Stomach (tissue), 9 donors: ENCODE measurements around the gene C1orf35. TPM values are rescaled to one million over a fixed set of nuclear protein-coding genes. Genes with fewer than 3 reads are reported as not detected.
A peak's percentile ranks its signal among the peaks of the same experiment; 100 is the strongest.
"Not testable (repeated sequence)": the region's sequence is repeated elsewhere in the genome, so short reads cannot be mapped to it uniquely, and the experiment has no call there.

Experiments used
- DNase-seq, 2 donors: peaks; one replicate each; pipeline versions ENCODE4 v3.0.0 to v3.0.0-alpha.2; 2013 to 2019
- H3K27ac ChIP-seq, 5 donors: fragments of 200-600 bp in 4 of 5; sonication (generic) in 4 of 5; one replicate each; pipeline ENCODE4 v1.5.1; 2013 to 2019; ENCODE audit warnings: mild to moderate bottlenecking in 1 of 5, moderate library complexity in 1 of 5
- H3K27me3 ChIP-seq, 3 donors: fragments of 200-600 bp; sonication (generic); one replicate each; pipeline ENCODE4 v1.5.1; 2017 to 2019; ENCODE audit warnings: mixed run types in 1 of 3
- H3K36me3 ChIP-seq, 4 donors: fragments of 200-600 bp; sonication (generic); 1 replicate in 3 of 4; 2 replicates in 1 of 4; pipeline ENCODE4 v1.5.1; 2016 to 2019
- H3K4me1 ChIP-seq, 4 donors: fragments of 200-600 bp; sonication (generic); one replicate each; pipeline ENCODE4 v1.5.1; 2016 to 2019
- H3K4me3 ChIP-seq, 4 donors: fragments of 200-600 bp; sonication (generic) in 3 of 4; one replicate each; pipeline ENCODE4 v1.5.1; 2016 to 2019; ENCODE audit warnings: mild to moderate bottlenecking in 1 of 4
- H3K9me3 ChIP-seq, 4 donors: fragments of 200-600 bp; sonication (generic); one replicate each; pipeline ENCODE4 v1.5.1; 2016 to 2019
- EP300 ChIP-seq: sonication (generic); formaldehyde crosslinking; IDR thresholded peaks from one replicate; pipeline ENCODE4 v1.6.1; 2017; ENCODE audit warnings: antibody characterized with exemption
- POLR2A ChIP-seq, 4 donors: fragments of 450-650 bp; IDR thresholded peaks; one replicate each; pipeline ENCODE4 v1.6.1; 2016; ENCODE audit warnings: antibody characterized with exemption in 4 of 4, control low read depth in 2 of 4, mild to moderate bottlenecking in 1 of 4, moderate library complexity in 1 of 4
- POLR2AphosphoS5 ChIP-seq, 3 donors: sonication (generic); formaldehyde crosslinking; IDR thresholded peaks; one replicate each; pipeline ENCODE4 v1.6.1; 2016; ENCODE audit warnings: antibody characterized with exemption in 3 of 3
- WGBS, 5 donors: extraction: QIAGEN DNeasy Blood & Tissue Kit in 3 of 5; methylation state at CpG; one replicate each; pipeline versions ENCODE4 v1.1.5 to v1.1.7; 2013 to 2018; 5-methylcytosine and 5-hydroxymethylcytosine counted together
- intact Hi-C: fragments of 100-400 bp; cut with DNase I; formaldehyde crosslinking; loops from one replicate; pipeline ENCODE4 v1.15.1; 2023; ENCODE audit warnings: low total_unique reads
- polyA plus RNA-seq, 3 donors: library from polyadenylated mRNA; stranded (reverse); fragments of 200-250 nt; gene quantifications; one replicate each; pipeline ENCODE4 v1.2.3, GENCODE V29; 2013
- total RNA-seq, 5 donors: library from RNA; depleted of rRNA; stranded (reverse); fragments of >200 nt; gene quantifications; one replicate each; pipeline versions ENCODE4 v1.1.0 to v1.2.3, GENCODE V29; 2014 to 2016
- TF ChIP-seq, protein P1 (sequence below), 7 experiments: fragments of 450-650 bp in 4 of 7; fragments of 200-600 bp in 3 of 7; sonication (generic) in 3 of 7; IDR thresholded peaks; one replicate each; pipeline ENCODE4 v1.5.1; 2016 to 2019; ENCODE audit warnings: antibody characterized with exemption in 7 of 7, control low read depth in 2 of 7, mild to moderate bottlenecking in 1 of 7
- donor health status: healthy with polysubstance abuse.
- donor health status: Bipolar disorder and iron deficiency.
- donor health status: healthy.

Gene C1orf35
- total and polyA plus RNA-seq, 8 donors, result 0.58 to 94.7 (median 11.8) TPM

DNA sequence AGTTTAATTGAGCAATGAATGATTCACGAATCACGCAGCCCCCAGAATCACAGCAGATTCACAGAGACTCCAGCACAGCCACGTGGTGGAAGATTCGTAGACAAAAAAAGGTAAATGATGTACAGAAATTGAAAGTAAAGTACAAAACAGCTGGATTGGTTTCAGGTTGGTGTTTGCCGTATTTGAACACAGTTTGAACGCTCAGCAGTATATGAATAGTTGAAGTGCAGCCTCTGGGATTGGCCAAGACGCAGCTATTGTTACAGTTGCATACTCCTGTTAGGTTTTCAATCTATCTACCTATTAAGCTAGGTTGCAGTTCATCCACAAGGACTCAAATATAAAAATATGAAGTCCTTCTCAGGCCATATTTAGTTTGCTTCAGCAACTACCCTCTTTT lies 9.0 kb upstream of the C1orf35 start:
- H3K9me3 ChIP-seq, result no peaks in the 10 kb centered on the region
- no peaks in the 10 kb centered on the region for H3K27me3 ChIP-seq
- H3K36me3 ChIP-seq, result peaks cover 4 to 9% (median 8%) of the 10 kb centered on the region in 4 donors
- TF ChIP-seq, protein P1, sequence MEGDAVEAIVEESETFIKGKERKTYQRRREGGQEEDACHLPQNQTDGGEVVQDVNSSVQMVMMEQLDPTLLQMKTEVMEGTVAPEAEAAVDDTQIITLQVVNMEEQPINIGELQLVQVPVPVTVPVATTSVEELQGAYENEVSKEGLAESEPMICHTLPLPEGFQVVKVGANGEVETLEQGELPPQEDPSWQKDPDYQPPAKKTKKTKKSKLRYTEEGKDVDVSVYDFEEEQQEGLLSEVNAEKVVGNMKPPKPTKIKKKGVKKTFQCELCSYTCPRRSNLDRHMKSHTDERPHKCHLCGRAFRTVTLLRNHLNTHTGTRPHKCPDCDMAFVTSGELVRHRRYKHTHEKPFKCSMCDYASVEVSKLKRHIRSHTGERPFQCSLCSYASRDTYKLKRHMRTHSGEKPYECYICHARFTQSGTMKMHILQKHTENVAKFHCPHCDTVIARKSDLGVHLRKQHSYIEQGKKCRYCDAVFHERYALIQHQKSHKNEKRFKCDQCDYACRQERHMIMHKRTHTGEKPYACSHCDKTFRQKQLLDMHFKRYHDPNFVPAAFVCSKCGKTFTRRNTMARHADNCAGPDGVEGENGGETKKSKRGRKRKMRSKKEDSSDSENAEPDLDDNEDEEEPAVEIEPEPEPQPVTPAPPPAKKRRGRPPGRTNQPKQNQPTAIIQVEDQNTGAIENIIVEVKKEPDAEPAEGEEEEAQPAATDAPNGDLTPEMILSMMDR (IDR thresholded peaks at IDR 0.05), result no peak
- TF ChIP-seq POLR2A (IDR thresholded peaks at IDR 0.05) (no peak), POLR2AphosphoS5 (IDR thresholded peaks at IDR 0.05) (no peak), EP300 (no peak)
- 87 to 90% (median 88%) methylated on average over 7 of the region's 7 CpGs for WGBS, 5 donors
- DNase-seq, result no peak
- H3K27ac ChIP-seq, result no peak overlapping the region
- intact Hi-C loops, result no loop called here
- peaks cover 20 to 33% (median 28%) of the 10 kb centered on the region in 4 donors for H3K4me1 ChIP-seq
- no peak overlapping the region for H3K4me3 ChIP-seq

DNA sequence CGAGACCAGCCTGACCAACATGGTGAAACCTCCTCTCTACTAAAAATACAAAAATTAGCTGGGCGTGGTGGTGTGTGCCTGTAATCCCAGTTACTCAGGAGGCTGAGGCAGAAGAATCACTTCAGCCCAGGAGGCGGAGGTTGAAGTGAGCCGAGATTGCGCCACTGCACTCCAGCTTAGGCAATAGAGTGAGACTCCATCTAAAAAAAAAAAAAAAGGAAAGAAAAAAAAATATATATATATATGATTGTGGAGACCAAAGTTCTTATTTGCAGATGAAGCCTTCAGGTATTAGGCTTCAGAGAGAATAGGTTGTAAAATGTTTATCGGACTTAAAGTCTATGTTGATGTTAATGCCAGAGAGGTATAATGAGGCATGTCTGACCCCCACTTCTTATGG lies 8.2 kb upstream of the C1orf35 start:
- DNase-seq, H3K4me3 ChIP-seq, intact Hi-C loops, H3K27ac ChIP-seq, H3K9me3 ChIP-seq, H3K27me3 ChIP-seq: not testable (repeated sequence)
- peaks cover 20 to 33% (median 28%) of the 10 kb centered on the region in 4 donors for H3K4me1 ChIP-seq
- WGBS, 5 donors, result 85 to 98% (median 91%) methylated on average over 6 of the region's 6 CpGs
- H3K36me3 ChIP-seq, result peaks cover 10 to 17% (median 17%) of the 10 kb centered on the region in 4 donors

DNA sequence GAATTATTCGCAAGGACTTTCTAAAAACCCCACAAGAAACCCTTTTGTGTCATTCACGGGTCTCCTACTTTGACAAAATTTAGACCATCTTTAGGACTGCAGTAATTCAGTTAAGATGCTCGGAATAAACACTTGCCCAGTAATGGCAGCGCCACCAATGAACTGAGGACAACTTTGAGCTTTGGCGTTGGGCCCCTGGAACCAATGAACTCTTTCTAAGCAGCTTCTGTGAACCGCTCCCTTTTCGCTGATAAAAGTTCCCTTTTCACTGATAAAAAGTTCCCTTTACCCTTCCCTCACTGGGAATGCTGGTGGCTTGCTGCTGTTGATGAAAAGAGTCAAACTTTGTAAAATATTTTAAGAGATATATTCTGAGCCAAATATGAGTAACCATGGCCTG lies 7.4 kb upstream of the C1orf35 start:
- TF ChIP-seq POLR2A (IDR thresholded peaks at IDR 0.05) (no peak), POLR2AphosphoS5 (IDR thresholded peaks at IDR 0.05) (no peak), EP300 (no peak)
- H3K4me1 ChIP-seq, result peaks cover 20 to 33% (median 28%) of the 10 kb centered on the region in 4 donors
- WGBS, 5 donors, result 48 to 63% (median 59%) methylated on average over 7 of the region's 7 CpGs
- H3K27ac ChIP-seq, result peak overlapping the region in 3 of 5 donors; percentile 89 to 95 (median 92)
- H3K4me3 ChIP-seq, result no peak overlapping the region
- DNase-seq, result no peak
- H3K36me3 ChIP-seq, result peaks cover 14 to 25% (median 24%) of the 10 kb centered on the region in 4 donors
- intact Hi-C loops, result no loop called here
- H3K27me3 ChIP-seq, result no peaks in the 10 kb centered on the region
- no peaks in the 10 kb centered on the region for H3K9me3 ChIP-seq

DNA sequence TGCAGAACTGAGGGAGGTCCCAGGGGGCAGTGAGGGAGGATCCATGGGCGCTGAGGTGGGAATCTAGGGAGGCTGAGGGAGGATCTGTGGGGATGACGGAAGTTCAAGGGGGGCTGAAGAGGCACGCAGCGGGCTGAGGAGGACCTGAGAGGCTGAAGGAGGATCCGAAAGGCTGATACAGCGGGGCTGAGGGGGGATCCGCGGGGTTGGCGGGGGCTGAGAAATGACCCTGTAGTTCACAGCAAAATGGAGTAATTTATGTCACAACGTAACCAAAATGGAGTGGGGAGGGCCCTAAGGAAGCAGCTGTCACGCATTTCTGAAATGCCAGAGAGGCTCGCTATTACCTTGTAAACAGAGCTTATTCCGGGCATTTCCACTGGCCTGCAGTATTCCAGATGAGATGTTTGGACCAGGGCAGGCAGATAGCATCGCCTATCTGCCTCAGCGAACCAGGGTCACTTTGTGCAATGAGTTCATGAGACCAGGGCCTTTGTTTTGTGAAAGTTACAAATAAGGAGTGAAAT lies 6.9 kb upstream of the C1orf35 start:
- WGBS, 5 donors, result 28 to 30% (median 29%) methylated on average over 15 of the region's 15 CpGs
- peak overlapping the region; percentile 88 to 95 (median 92) for H3K27ac ChIP-seq
- intact Hi-C loops, result no loop called here

DNA sequence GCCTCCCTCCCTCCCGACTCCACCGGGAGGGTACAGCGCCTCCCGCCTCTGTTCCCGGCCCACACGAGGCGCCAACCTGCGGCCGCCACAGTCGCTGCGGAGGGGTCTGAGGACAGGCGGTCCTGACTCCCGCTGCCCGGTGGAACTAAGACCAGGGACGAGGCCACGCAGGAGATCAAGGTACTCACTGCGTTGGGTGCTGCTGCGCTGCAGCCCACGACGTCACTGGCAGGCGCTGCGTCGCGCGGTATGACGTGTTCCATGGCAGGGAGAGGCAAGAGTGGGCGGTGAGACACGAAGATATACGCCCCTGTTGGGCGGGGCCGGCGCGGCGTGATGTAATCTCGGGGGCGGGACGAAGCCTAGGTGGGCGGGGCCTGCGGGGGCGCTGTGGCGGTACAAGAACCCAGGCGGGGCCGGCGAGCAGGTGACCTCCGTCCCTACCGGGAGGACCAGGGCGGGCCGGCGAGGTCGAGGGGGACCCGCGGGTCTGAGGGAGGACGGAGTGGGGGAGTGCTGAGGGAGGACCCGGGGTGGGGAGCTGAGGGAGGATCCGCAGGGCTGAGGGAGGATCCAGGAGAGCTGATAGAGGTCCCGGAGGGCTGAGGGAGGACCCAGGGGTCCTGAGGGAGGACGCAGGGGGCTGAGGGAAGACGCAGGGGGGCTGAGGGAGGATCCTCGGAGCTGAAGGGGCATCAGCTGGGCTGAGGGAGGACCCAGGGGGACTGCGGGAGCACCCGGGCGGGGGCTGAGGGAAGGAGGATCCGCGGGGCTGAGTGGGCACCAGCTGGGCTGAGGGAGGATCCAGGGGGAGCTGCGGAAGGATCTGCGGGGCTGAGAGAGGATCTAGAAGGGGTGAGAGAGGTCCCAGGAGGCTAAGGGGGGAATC lies 6.2 kb upstream of the C1orf35 start, which contains the start of gene MRPL55:
Gene MRPL55 (minus strand): TSS at position 227 of the 889 bp plus-strand sequence. CDS start 1,039 bp downstream, outside the sequence.
- intact Hi-C loops, result no loop called here
- H3K27me3 ChIP-seq, result no peaks in the 10 kb centered on the region
- H3K4me3 ChIP-seq, result peak within 1 kb of the TSS; percentile 63 to 89 (median 84)
- peak; percentile 99 for DNase-seq
- H3K36me3 ChIP-seq, result peaks cover 14 to 29% (median 26%) of the 10 kb centered on the region in 4 donors
- H3K4me1 ChIP-seq, result peaks cover 20 to 39% (median 28%) of the 10 kb centered on the region in 4 donors
- peak; percentile 99 to 100 (median 100) for TF ChIP-seq POLR2AphosphoS5 (IDR thresholded peaks at IDR 0.05)
- peak in 2 of 4 donors; percentile 68 to 83 for TF ChIP-seq POLR2A (IDR thresholded peaks at IDR 0.05)
- TF ChIP-seq, protein P1 (IDR thresholded peaks at IDR 0.05), result peak in 1 of 7 experiments; percentile 31
- no peak for TF ChIP-seq EP300
- H3K27ac ChIP-seq, result peak within 1 kb of the TSS; percentile 89 to 95 (median 92)
- H3K9me3 ChIP-seq, result no peaks in the 10 kb centered on the region
- 0 to 1% (median 1%) methylated on average over 63 to 66 of the region's 66 CpGs for WGBS, 5 donors

More for the DNA sequence above, 6.9 kb upstream of the C1orf35 start:
- Histone ChIP-seq H3K36me3 (peaks cover 14 to 29% (median 26%) of the 10 kb centered on the region in 4 donors), H3K4me3 (peak overlapping the region; percentile 63 to 89 (median 84)), H3K9me3 (no peaks in the 10 kb centered on the region), H3K27me3 (no peaks in the 10 kb centered on the region), H3K4me1 (peaks cover 20 to 33% (median 28%) of the 10 kb centered on the region in 4 donors)
- TF ChIP-seq, protein P1 (IDR thresholded peaks at IDR 0.05), result no peak
- no peak for TF ChIP-seq POLR2AphosphoS5 (IDR thresholded peaks at IDR 0.05)
- TF ChIP-seq EP300, result no peak
- no peak for TF ChIP-seq POLR2A (IDR thresholded peaks at IDR 0.05)
- no peak for DNase-seq
